Keratinocyte (primary cell): ENCODE measurements around the gene MMD. TPM values are rescaled to one million over a fixed set of nuclear protein-coding genes. Genes with fewer than 3 reads are reported as not detected.

Source experiments
- DNase-seq: peaks from one replicate; pipeline ENCODE4 v3.0.0-alpha.2; 2011; ENCODE audit warnings: low read depth, missing footprints, low spot score
- FAIRE-seq: peaks from 2 replicates; lab custom pipeline; 2011; peaks lifted over from hg19 to GRCh38; lab: Jason Lieb, UNC
- H2AFZ ChIP-seq: 2 replicates; pipeline ENCODE4 v1.6.0; 2012; ENCODE audit warnings: low read length, control low read depth, inconsistent platforms; ENCODE audit not compliant: control insufficient read depth
- H3K27ac ChIP-seq: 2 replicates; pipeline ENCODE4 v1.5.1; 2011; ENCODE audit warnings: low read length; ENCODE audit not compliant: control insufficient read depth, insufficient read depth
- H3K27me3 ChIP-seq: 3 replicates; pipeline ENCODE4 v1.6.0; 2011; ENCODE audit warnings: low read length; ENCODE audit not compliant: control insufficient read depth, insufficient read depth; ENCODE audit errors: extremely low read depth
- H3K36me3 ChIP-seq, 2 experiments: 2 replicates in 1 of 2; 3 replicates in 1 of 2; pipeline ENCODE4 v1.5.1; 2011; ENCODE audit warnings: low read length in 2 of 2, mild to moderate bottlenecking in 1 of 2; ENCODE audit not compliant: control insufficient read depth in 2 of 2, insufficient read depth in 2 of 2; ENCODE audit errors: extremely low read depth in 1 of 2
- H3K4me1 ChIP-seq: 3 replicates; pipeline ENCODE4 v1.5.1; 2011; ENCODE audit warnings: low read length; ENCODE audit not compliant: control insufficient read depth, insufficient read depth; ENCODE audit errors: extremely low read depth
- H3K4me2 ChIP-seq: 3 replicates; pipeline ENCODE4 v1.6.0; 2011; ENCODE audit warnings: low read depth, low read length; ENCODE audit not compliant: control insufficient read depth, insufficient read depth; ENCODE audit errors: extremely low read depth
- H3K4me3 ChIP-seq, 3 experiments: fragments of 200-600 bp in 1 of 3; sonication (generic) in 1 of 3; 2 replicates in 2 of 3; 3 replicates in 1 of 3; pipeline ENCODE4 v1.5.1; 2011 to 2016; ENCODE audit warnings: low read length in 3 of 3, mild to moderate bottlenecking in 3 of 3, control low read depth in 2 of 3, inconsistent platforms in 1 of 3, low read depth in 1 of 3, mixed read lengths in 1 of 3, mixed run types in 1 of 3, moderate library complexity in 1 of 3; ENCODE audit not compliant: control insufficient read depth in 2 of 3, insufficient read depth in 2 of 3; ENCODE audit errors: extremely low read depth in 1 of 3
- H3K79me2 ChIP-seq: 2 replicates; pipeline ENCODE4 v1.6.0; 2012; ENCODE audit warnings: low read length; ENCODE audit not compliant: control insufficient read depth, insufficient read depth
- H3K9ac ChIP-seq: 3 replicates; pipeline ENCODE4 v1.6.0; 2011; ENCODE audit warnings: low read length; ENCODE audit not compliant: control insufficient read depth, insufficient read depth; ENCODE audit errors: extremely low read depth
- H3K9me1 ChIP-seq: 3 replicates; pipeline ENCODE4 v1.6.0; 2011; ENCODE audit warnings: low read length; ENCODE audit not compliant: control insufficient read depth, insufficient read depth; ENCODE audit errors: extremely low read depth
- H3K9me3 ChIP-seq: 2 replicates; pipeline ENCODE4 v1.5.1; 2012; ENCODE audit warnings: low read depth, low read length; ENCODE audit not compliant: control insufficient read depth
- H4K20me1 ChIP-seq: 3 replicates; pipeline ENCODE4 v1.6.0; 2011; ENCODE audit warnings: low read length; ENCODE audit not compliant: control insufficient read depth, insufficient read depth; ENCODE audit errors: extremely low read depth
- EZH2 ChIP-seq: IDR thresholded peaks from one replicate; pipeline ENCODE4 v1.6.1; 2012; ENCODE audit warnings: inconsistent platforms, mild to moderate bottlenecking, low read length, moderate library complexity
- dilution Hi-C: fragments of 300-500 bp; cut with MboI; formaldehyde crosslinking; loops from one replicate; pipeline ENCODE4 v1.7.0; 2020; ENCODE audit warnings: low sequenced_read_pairs; ENCODE audit not compliant: extremely low pct_ligation_motif_present
- polyA plus RNA-seq, 5 experiments: library from polyadenylated mRNA; depleted of rRNA in 3 of 5; stranded (reverse) in 3 of 5; stranded (forward) in 1 of 5; unstranded in 1 of 5; fragments of >200 nt; gene quantifications; 1 replicate in 1 of 5; 2 replicates in 3 of 5; 3 replicates in 1 of 5; pipeline versions ENCODE4 v1.2.1 to v1.2.3, GENCODE V29; 2011 to 2012; ENCODE audit warnings: missing spikeins in 2 of 5, low read depth in 1 of 5, low replicate concordance in 1 of 5
- TF ChIP-seq, protein P1 (sequence below), 3 experiments: IDR thresholded peaks in 1 of 3; conservative IDR thresholded peaks in 1 of 3; optimal IDR thresholded peaks in 1 of 3; 2 replicates in 2 of 3; 3 replicates in 1 of 3; pipeline versions ENCODE3 to v1.5.1; 2011; ENCODE audit warnings: low read length in 3 of 3, mild to moderate bottlenecking in 3 of 3, moderate library complexity in 2 of 3, control low read depth in 1 of 3, inconsistent platforms in 1 of 3; ENCODE audit not compliant: insufficient read depth in 2 of 3; ENCODE audit errors: extremely low read depth in 1 of 3

The MMD gene
- polyA plus RNA-seq, 1 donor (not counting 4 experiments of a cell fraction or from before 2014, with no cell fraction given): 6.4 TPM

DNA sequence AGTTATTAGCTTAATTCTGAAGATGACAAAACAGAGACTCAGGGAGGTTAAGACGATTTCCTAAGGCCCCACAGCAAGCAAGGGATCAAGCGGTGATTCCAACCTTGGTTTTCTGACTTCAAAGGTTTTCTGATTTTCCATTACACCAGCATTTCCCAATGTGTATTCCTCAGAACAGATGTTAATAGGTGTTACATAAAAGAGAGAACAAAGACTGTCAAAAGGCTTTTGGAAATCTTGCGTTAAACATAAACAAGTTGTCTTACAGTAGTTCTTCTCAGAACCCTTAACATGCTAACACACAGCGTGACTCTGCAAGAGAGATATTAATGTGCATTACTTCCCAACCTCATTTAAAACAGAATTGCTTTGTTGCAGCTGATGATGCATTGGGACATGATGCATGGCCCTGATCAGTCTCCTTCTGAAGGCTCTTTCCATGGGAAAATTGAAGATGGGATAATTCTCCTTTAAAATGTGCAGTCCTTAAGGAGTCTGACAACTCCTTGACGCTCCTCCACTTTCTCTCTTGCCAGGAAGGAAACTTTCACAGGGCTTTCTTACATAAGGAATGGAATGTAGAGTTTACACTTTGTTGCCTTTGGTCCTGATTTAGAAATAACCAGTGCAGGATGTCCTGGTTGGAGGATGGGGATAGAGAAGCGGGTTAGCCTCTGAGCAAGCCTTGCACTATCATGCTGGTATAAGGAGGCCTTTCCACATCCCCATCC, 21.5 kb upstream of the MMD start:
- H3K4me2 ChIP-seq: no peak overlapping the region
- no peak overlapping the region for H3K27ac ChIP-seq
- no peaks in the 10 kb centered on the region for H3K27me3 ChIP-seq
- H3K9ac ChIP-seq: no peak overlapping the region
- TF ChIP-seq EZH2: no peak
- TF ChIP-seq, protein P1, sequence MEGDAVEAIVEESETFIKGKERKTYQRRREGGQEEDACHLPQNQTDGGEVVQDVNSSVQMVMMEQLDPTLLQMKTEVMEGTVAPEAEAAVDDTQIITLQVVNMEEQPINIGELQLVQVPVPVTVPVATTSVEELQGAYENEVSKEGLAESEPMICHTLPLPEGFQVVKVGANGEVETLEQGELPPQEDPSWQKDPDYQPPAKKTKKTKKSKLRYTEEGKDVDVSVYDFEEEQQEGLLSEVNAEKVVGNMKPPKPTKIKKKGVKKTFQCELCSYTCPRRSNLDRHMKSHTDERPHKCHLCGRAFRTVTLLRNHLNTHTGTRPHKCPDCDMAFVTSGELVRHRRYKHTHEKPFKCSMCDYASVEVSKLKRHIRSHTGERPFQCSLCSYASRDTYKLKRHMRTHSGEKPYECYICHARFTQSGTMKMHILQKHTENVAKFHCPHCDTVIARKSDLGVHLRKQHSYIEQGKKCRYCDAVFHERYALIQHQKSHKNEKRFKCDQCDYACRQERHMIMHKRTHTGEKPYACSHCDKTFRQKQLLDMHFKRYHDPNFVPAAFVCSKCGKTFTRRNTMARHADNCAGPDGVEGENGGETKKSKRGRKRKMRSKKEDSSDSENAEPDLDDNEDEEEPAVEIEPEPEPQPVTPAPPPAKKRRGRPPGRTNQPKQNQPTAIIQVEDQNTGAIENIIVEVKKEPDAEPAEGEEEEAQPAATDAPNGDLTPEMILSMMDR (optimal IDR thresholded peaks at IDR 0.05 in 1 of 3, IDR thresholded peaks at IDR 0.05 in 1 of 3, conservative IDR thresholded peaks at IDR 0.05 in 1 of 3; ENCODE audit: extremely low read depth in 1 of 3, insufficient read depth in 2 of 3, low read length in 3 of 3): no peak
- no peaks in the 10 kb centered on the region for H4K20me1 ChIP-seq
- H3K9me1 ChIP-seq: no peaks in the 10 kb centered on the region
- H3K79me2 ChIP-seq: no peaks in the 10 kb centered on the region
- H3K9me3 ChIP-seq: no peaks in the 10 kb centered on the region
- FAIRE-seq (no peak), DNase-seq (no peak)
- H3K36me3 ChIP-seq: no peaks in the 10 kb centered on the region
- peaks cover 6% of the 10 kb centered on the region for H3K4me1 ChIP-seq
- no peak overlapping the region for H2AFZ ChIP-seq
- dilution Hi-C loops: no loop called here
- no peak overlapping the region for H3K4me3 ChIP-seq

DNA sequence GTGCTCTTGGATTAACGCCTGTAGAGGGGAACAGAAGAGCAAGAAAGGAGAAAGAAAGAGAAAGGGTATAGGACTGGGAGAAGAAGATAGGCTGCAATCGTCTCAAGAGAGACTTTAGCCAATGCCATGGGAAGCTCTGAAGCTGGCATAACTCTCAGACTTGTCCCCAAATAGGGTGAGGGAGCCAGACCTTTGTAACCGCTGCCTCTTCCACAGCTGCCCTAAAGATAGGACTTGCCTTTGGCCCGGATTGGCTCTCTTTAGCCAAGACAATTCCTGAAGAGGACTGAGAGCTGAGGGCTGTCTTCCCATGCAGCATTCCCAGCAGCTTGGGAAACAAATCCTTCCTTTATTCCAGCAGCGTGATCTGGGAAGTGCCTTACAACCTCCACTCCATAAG, 20.8 kb upstream of the MMD start:
- dilution Hi-C loops: no loop called here
- peaks cover 6% of the 10 kb centered on the region for H3K4me1 ChIP-seq

More for the DNA sequence above, 20.8 kb upstream of the MMD start:
- DNase-seq (no peak), FAIRE-seq (no peak)
- Histone ChIP-seq H3K4me2 (no peak overlapping the region), H3K79me2 (no peaks in the 10 kb centered on the region), H3K27me3 (no peaks in the 10 kb centered on the region), H3K9ac (no peak overlapping the region), H3K4me3 (no peak overlapping the region), H4K20me1 (no peaks in the 10 kb centered on the region), H2AFZ (no peak overlapping the region), H3K36me3 (no peaks in the 10 kb centered on the region), H3K9me1 (no peaks in the 10 kb centered on the region), H3K27ac (no peak overlapping the region), H3K9me3 (no peaks in the 10 kb centered on the region)
- TF ChIP-seq, protein P1 (optimal IDR thresholded peaks at IDR 0.05 in 1 of 3, IDR thresholded peaks at IDR 0.05 in 1 of 3, conservative IDR thresholded peaks at IDR 0.05 in 1 of 3; ENCODE audit: extremely low read depth in 1 of 3, insufficient read depth in 2 of 3, low read length in 3 of 3): no peak
- TF ChIP-seq EZH2: no peak
